HEK293 (cell line): Measurements from ENCODE around the gene TMCC2.

Experiments used
- BCL11B ChIP-seq: fragments of 450-650 bp; formaldehyde crosslinking; IDR thresholded peaks from 2 replicates; pipeline ENCODE4 v1.5.1; 2016; ENCODE audit warnings: low read depth, missing biosample characterization, missing genetic modification characterization
- GLIS2 ChIP-seq: fragments of 450-650 bp; formaldehyde crosslinking; IDR thresholded peaks from 2 replicates; pipeline ENCODE4 v1.5.1; 2016; ENCODE audit warnings: missing biosample characterization, missing genetic modification characterization
- KLF10 ChIP-seq: fragments of 450-650 bp; IDR thresholded peaks from 2 replicates; pipeline ENCODE4 v1.5.1; 2018; ENCODE audit warnings: missing biosample characterization, mild to moderate bottlenecking, missing genetic modification characterization
- MYNN ChIP-seq: fragments of 450-650 bp; formaldehyde crosslinking; IDR thresholded peaks from 2 replicates; pipeline ENCODE4 v1.5.1; 2016; ENCODE audit warnings: missing biosample characterization, missing genetic modification characterization, borderline replicate concordance
- OSR2 ChIP-seq: fragments of 450-650 bp; formaldehyde crosslinking; IDR thresholded peaks from 2 replicates; pipeline ENCODE4 v1.5.1; 2016; ENCODE audit warnings: missing biosample characterization, missing genetic modification characterization
- OVOL3 ChIP-seq: fragments of 450-650 bp; formaldehyde crosslinking; IDR thresholded peaks from 2 replicates; pipeline ENCODE4 v1.5.1; 2016; ENCODE audit warnings: missing biosample characterization, missing genetic modification characterization
- PRDM2 ChIP-seq: fragments of 450-650 bp; formaldehyde crosslinking; IDR thresholded peaks from 2 replicates; pipeline ENCODE4 v1.5.1; 2016; ENCODE audit warnings: missing biosample characterization, missing genetic modification characterization, borderline replicate concordance
- REPIN1 ChIP-seq: fragments of 450-650 bp; formaldehyde crosslinking; IDR thresholded peaks from 2 replicates; pipeline ENCODE4 v1.5.1; 2017; ENCODE audit warnings: missing biosample characterization, missing genetic modification characterization, low read depth
- SCRT2 ChIP-seq: fragments of 450-650 bp; formaldehyde crosslinking; IDR thresholded peaks from 2 replicates; pipeline ENCODE4 v1.5.1; 2016; ENCODE audit warnings: missing biosample characterization, missing genetic modification characterization
- SETDB1 ChIP-seq: IDR thresholded peaks from one replicate; pipeline ENCODE4 v1.6.1; 2017; ENCODE audit warnings: mild to moderate bottlenecking, low read length, moderate library complexity, mixed read lengths; ENCODE audit not compliant: insufficient read length
- ZBTB8A ChIP-seq: fragments of 450-650 bp; formaldehyde crosslinking; IDR thresholded peaks from 2 replicates; pipeline ENCODE4 v1.5.1; 2016; ENCODE audit warnings: missing biosample characterization, missing genetic modification characterization
- ZFP37 ChIP-seq: fragments of 450-650 bp; formaldehyde crosslinking; IDR thresholded peaks from 2 replicates; pipeline ENCODE4 v1.5.1; 2016; ENCODE audit warnings: missing biosample characterization, missing genetic modification characterization
- ZFP41 ChIP-seq: fragments of 450-650 bp; formaldehyde crosslinking; IDR thresholded peaks from 2 replicates; pipeline ENCODE4 v1.5.1; 2016; ENCODE audit warnings: missing biosample characterization, missing genetic modification characterization, borderline replicate concordance
- ZNF114 ChIP-seq: fragments of 450-650 bp; formaldehyde crosslinking; IDR thresholded peaks from 2 replicates; pipeline ENCODE4 v1.5.0; 2017; ENCODE audit warnings: missing biosample characterization, missing genetic modification characterization
- ZNF169 ChIP-seq: fragments of 450-650 bp; formaldehyde crosslinking; IDR thresholded peaks from 2 replicates; pipeline ENCODE4 v1.5.1; 2016; ENCODE audit warnings: missing biosample characterization, missing genetic modification characterization
- ZNF174 ChIP-seq: fragments of 450-650 bp; formaldehyde crosslinking; IDR thresholded peaks from 2 replicates; pipeline ENCODE4 v1.5.0; 2017; ENCODE audit warnings: missing biosample characterization, mild to moderate bottlenecking, missing genetic modification characterization
- ZNF2 ChIP-seq: fragments of 450-650 bp; formaldehyde crosslinking; IDR thresholded peaks from 2 replicates; pipeline ENCODE4 v1.5.1; 2016; ENCODE audit warnings: missing biosample characterization, missing genetic modification characterization
- ZNF221 ChIP-seq: fragments of 450-650 bp; formaldehyde crosslinking; IDR thresholded peaks from 2 replicates; pipeline ENCODE4 v1.5.1; 2017; ENCODE audit warnings: missing biosample characterization, missing genetic modification characterization, borderline replicate concordance
- ZNF239 ChIP-seq: fragments of 450-650 bp; formaldehyde crosslinking; IDR thresholded peaks from 2 replicates; pipeline ENCODE4 v1.5.1; 2016; ENCODE audit warnings: missing biosample characterization, missing genetic modification characterization
- ZNF292 ChIP-seq: fragments of 450-650 bp; formaldehyde crosslinking; IDR thresholded peaks from 2 replicates; pipeline ENCODE4 v1.5.1; 2016; ENCODE audit warnings: low read depth, missing biosample characterization, missing genetic modification characterization, borderline replicate concordance
- ZNF335 ChIP-seq: fragments of 450-650 bp; formaldehyde crosslinking; conservative IDR thresholded peaks from 2 replicates; pipeline ENCODE4 v1.5.1; 2016; ENCODE audit warnings: missing biosample characterization, missing genetic modification characterization
- ZNF404 ChIP-seq: fragments of 450-650 bp; formaldehyde crosslinking; IDR thresholded peaks from 2 replicates; pipeline ENCODE4 v1.5.1; 2017; ENCODE audit warnings: missing biosample characterization, missing genetic modification characterization
- ZNF449 ChIP-seq: fragments of 450-650 bp; formaldehyde crosslinking; IDR thresholded peaks from 2 replicates; pipeline ENCODE4 v1.5.1; 2017; ENCODE audit warnings: missing biosample characterization, mild to moderate bottlenecking, missing genetic modification characterization, moderate library complexity
- ZNF48 ChIP-seq: fragments of 450-650 bp; formaldehyde crosslinking; IDR thresholded peaks from 2 replicates; pipeline ENCODE4 v1.5.1; 2016; ENCODE audit warnings: missing biosample characterization, missing genetic modification characterization
- ZNF488 ChIP-seq: fragments of 450-650 bp; formaldehyde crosslinking; IDR thresholded peaks from 2 replicates; pipeline ENCODE4 v1.5.1; 2016; ENCODE audit warnings: missing biosample characterization, missing genetic modification characterization
- ZNF514 ChIP-seq: fragments of 450-650 bp; formaldehyde crosslinking; IDR thresholded peaks from 2 replicates; pipeline ENCODE4 v1.5.1; 2016; ENCODE audit warnings: missing biosample characterization, missing genetic modification characterization
- ZNF529 ChIP-seq: fragments of 450-650 bp; formaldehyde crosslinking; IDR thresholded peaks from 2 replicates; pipeline ENCODE4 v1.5.1; 2017; ENCODE audit warnings: missing genetic modification characterization, missing biosample characterization; ENCODE audit not compliant: insufficient replicate concordance
- ZNF544 ChIP-seq: fragments of 450-650 bp; formaldehyde crosslinking; IDR thresholded peaks from 2 replicates; pipeline ENCODE4 v1.5.0; 2017; ENCODE audit warnings: missing biosample characterization, missing genetic modification characterization
- ZNF560 ChIP-seq: fragments of 450-650 bp; formaldehyde crosslinking; IDR thresholded peaks from 2 replicates; pipeline ENCODE4 v1.5.1; 2017; ENCODE audit warnings: missing biosample characterization, missing genetic modification characterization, borderline replicate concordance
- ZNF561 ChIP-seq: fragments of 450-650 bp; IDR thresholded peaks from 2 replicates; pipeline ENCODE4 v1.5.1; 2018; ENCODE audit warnings: missing biosample characterization, missing genetic modification characterization, borderline replicate concordance
- ZNF629 ChIP-seq: fragments of 450-650 bp; formaldehyde crosslinking; IDR thresholded peaks from 2 replicates; pipeline ENCODE4 v1.5.1; 2017; ENCODE audit warnings: missing biosample characterization, missing genetic modification characterization
- ZXDB ChIP-seq: fragments of 450-650 bp; formaldehyde crosslinking; IDR thresholded peaks from 2 replicates; pipeline ENCODE4 v1.5.1; 2016; ENCODE audit warnings: missing biosample characterization, missing genetic modification characterization
- TF ChIP-seq, protein P1 (sequence below): fragments of 450-650 bp; formaldehyde crosslinking; IDR thresholded peaks from 2 replicates; pipeline ENCODE4 v1.5.1; 2017; ENCODE audit warnings: missing biosample characterization, missing genetic modification characterization

The TMCC2 gene

DNA sequence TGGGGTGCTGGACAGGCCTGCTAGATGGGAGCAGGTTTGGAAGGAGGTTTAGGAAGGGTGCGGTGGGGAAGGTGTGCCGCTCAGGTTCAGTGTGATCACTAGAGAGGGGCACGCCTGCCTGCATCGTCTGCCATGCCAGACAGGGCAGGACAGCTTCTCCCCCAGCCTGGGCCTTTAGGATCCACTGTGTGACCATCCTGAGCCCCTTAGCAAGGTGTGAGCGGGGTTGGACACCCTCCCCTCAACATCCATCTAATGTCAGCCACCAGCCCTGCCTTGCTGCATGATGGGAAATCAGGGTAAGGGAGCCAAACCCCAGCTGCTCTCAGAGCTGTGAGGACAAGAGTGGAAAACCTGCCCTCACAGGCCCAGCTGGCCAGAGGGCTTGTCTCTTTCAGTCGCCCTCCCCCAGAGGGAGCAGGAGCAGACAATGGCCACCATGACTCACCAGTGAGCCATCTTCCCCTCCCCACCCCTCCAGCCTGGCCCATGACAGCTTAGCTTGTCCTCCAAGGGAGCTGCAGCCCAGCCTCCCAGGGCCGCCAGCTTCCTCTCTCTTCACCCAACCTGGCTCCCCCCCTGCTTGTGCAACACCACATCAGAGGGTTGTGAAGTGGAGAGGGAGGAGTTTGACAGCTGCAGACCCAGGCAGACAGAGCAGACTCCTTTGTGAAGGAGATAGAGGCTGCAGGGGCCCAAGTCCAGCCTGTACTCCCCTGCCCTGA, 56.8 kb downstream of the TMCC2 start (continued):
- TF ChIP-seq ZFP37 (tag by site-specific recombination): no peak
- 0 out of 2 replicates have a peak, but pooled peaks have one; percentile 57 for TF ChIP-seq OSR2
- TF ChIP-seq ZNF239 (tag by site-specific recombination): no peak
- TF ChIP-seq ZNF514 (tag by site-specific recombination): no peak
- peak; percentile 79 for TF ChIP-seq GLIS2 (tag by site-specific recombination)
- no peak for TF ChIP-seq OVOL3
- TF ChIP-seq ZNF544: no peak
- TF ChIP-seq ZNF221 (tag by site-specific recombination): no peak
- TF ChIP-seq ZNF561 (tag by site-specific recombination): no peak
- no peak for TF ChIP-seq ZNF488
- TF ChIP-seq SCRT2 (tag by site-specific recombination): no peak
- TF ChIP-seq BCL11B (tag by site-specific recombination): no peak
- no peak for TF ChIP-seq ZNF292
- no peak for TF ChIP-seq ZXDB (tag by site-specific recombination)
- no peak for TF ChIP-seq KLF10 (tag by site-specific recombination)
- no peak for TF ChIP-seq ZFP41
- no peak for TF ChIP-seq ZNF560 (tag by site-specific recombination)
- no peak for TF ChIP-seq MYNN (tag by site-specific recombination)
- TF ChIP-seq ZNF449 (tag by site-specific recombination): no peak
- TF ChIP-seq, protein P1, sequence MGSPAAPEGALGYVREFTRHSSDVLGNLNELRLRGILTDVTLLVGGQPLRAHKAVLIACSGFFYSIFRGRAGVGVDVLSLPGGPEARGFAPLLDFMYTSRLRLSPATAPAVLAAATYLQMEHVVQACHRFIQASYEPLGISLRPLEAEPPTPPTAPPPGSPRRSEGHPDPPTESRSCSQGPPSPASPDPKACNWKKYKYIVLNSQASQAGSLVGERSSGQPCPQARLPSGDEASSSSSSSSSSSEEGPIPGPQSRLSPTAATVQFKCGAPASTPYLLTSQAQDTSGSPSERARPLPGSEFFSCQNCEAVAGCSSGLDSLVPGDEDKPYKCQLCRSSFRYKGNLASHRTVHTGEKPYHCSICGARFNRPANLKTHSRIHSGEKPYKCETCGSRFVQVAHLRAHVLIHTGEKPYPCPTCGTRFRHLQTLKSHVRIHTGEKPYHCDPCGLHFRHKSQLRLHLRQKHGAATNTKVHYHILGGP (tag by site-specific recombination): no peak
- TF ChIP-seq ZNF629 (tag by site-specific recombination): peak; percentile 64
- no peak; the same call in 1 of the 2 replicates for TF ChIP-seq ZNF335 (tag by site-specific recombination)
- TF ChIP-seq ZNF404 (tag by site-specific recombination): no peak
- TF ChIP-seq SETDB1: no peak
- TF ChIP-seq ZNF48 (tag by site-specific recombination): no peak
- TF ChIP-seq ZNF2: no peak
- TF ChIP-seq ZNF529 (tag by site-specific recombination): no peak
- no peak for TF ChIP-seq ZBTB8A
- TF ChIP-seq ZNF169: no peak
- TF ChIP-seq PRDM2 (tag by site-specific recombination): no peak
- TF ChIP-seq ZNF174 (tag by site-specific recombination): no peak
- no peak for TF ChIP-seq ZNF114
- no peak for TF ChIP-seq REPIN1
